Mesendoderm (in vitro differentiated cells): ENCODE results near the gene SPTA1.

Experiments used
- DNase-seq: peaks from one replicate; pipeline ENCODE4 v3.0.0; 2013
- H2AK5ac ChIP-seq: 2 replicates; pipeline ENCODE4 v1.6.1; 2013; ENCODE audit warnings: low read length, inconsistent platforms
- H2BK120ac ChIP-seq: 2 replicates; pipeline ENCODE4 v1.6.1; 2013; ENCODE audit warnings: low read depth, mild to moderate bottlenecking, low read length, moderate library complexity, mixed read lengths
- H2BK15ac ChIP-seq: replicated peaks from 2 replicates; pipeline ENCODE4 v1.6.1; 2013; ENCODE audit warnings: low read depth, mild to moderate bottlenecking, moderate library complexity
- H2BK5ac ChIP-seq: 2 replicates; pipeline ENCODE4 v1.6.1; 2013; ENCODE audit warnings: low read length, inconsistent platforms
- H3K18ac ChIP-seq: 2 replicates; pipeline ENCODE4 v1.6.1; 2013; ENCODE audit warnings: mild to moderate bottlenecking, low read length, mixed read lengths
- H3K23ac ChIP-seq: one replicate; pipeline ENCODE4 v1.6.1; 2013; ENCODE audit warnings: low read length
- H3K27ac ChIP-seq: 2 replicates; pipeline ENCODE4 v1.5.1; 2013; ENCODE audit warnings: low read depth, mild to moderate bottlenecking, inconsistent platforms, low read length, moderate library complexity
- H3K27me3 ChIP-seq: 2 replicates; pipeline ENCODE4 v1.6.1; 2013; ENCODE audit warnings: low read length, control low read depth, mild to moderate bottlenecking, inconsistent platforms; ENCODE audit not compliant: insufficient read depth, poor library complexity
- H3K36me3 ChIP-seq: 2 replicates; pipeline ENCODE4 v1.6.1; 2013; ENCODE audit warnings: low read length, inconsistent platforms; ENCODE audit not compliant: control insufficient read depth, insufficient read depth
- H3K4ac ChIP-seq: one replicate; pipeline ENCODE4 v1.6.1; 2013; ENCODE audit warnings: low read depth, mild to moderate bottlenecking, low read length, moderate library complexity
- H3K4me1 ChIP-seq: 2 replicates; pipeline ENCODE4 v1.6.1; 2013; ENCODE audit warnings: low read depth, low read length, inconsistent platforms; ENCODE audit not compliant: control insufficient read depth
- H3K4me2 ChIP-seq: 2 replicates; pipeline ENCODE4 v1.6.1; 2013; ENCODE audit warnings: low read length
- H3K4me3 ChIP-seq: 2 replicates; pipeline ENCODE4 v1.5.1; 2013; ENCODE audit warnings: mild to moderate bottlenecking, low read length
- H3K56ac ChIP-seq: one replicate; pipeline ENCODE4 v1.6.1; 2013; ENCODE audit warnings: low read length
- H3K79me1 ChIP-seq: 2 replicates; pipeline ENCODE4 v1.6.1; 2013; ENCODE audit warnings: low read length, inconsistent platforms
- H3K79me2 ChIP-seq: 2 replicates; pipeline ENCODE4 v1.6.1; 2013; ENCODE audit warnings: mild to moderate bottlenecking, low read length; ENCODE audit not compliant: control insufficient read depth, insufficient read depth
- H3K9ac ChIP-seq: 2 replicates; pipeline ENCODE4 v1.6.1; 2013; ENCODE audit warnings: low read length, inconsistent platforms
- H4K5ac ChIP-seq: one replicate; pipeline ENCODE4 v1.6.1; 2013; ENCODE audit warnings: low read length
- H4K8ac ChIP-seq: one replicate; pipeline ENCODE4 v1.6.1; 2013; ENCODE audit warnings: low read depth, mild to moderate bottlenecking, control low read depth, low read length, moderate library complexity
- WGBS: extraction: QIAGEN DNeasy Blood & Tissue Kit; methylation state at CpG from one replicate; pipeline ENCODE4 v1.1.7; 2013; ENCODE audit warnings: low lambda C conversion rate, missing lambda C conversion rate; ENCODE audit not compliant: insufficient coverage; ENCODE audit errors: extremely low coverage; 5-methylcytosine and 5-hydroxymethylcytosine counted together

Gene SPTA1

GRCh38 chr1:158638904-158639303 is 47.6 kb downstream of the SPTA1 start:
- H2BK120ac ChIP-seq = no peak overlapping the region
- H3K27me3 ChIP-seq = peaks cover 2% of the 10 kb centered on the region
- no peak overlapping the region for H2BK5ac ChIP-seq
- DNase-seq = no peak
- H3K9ac ChIP-seq = no peak overlapping the region
- H2BK15ac ChIP-seq = no peak overlapping the region
- H3K79me1 ChIP-seq = no peaks in the 10 kb centered on the region
- H4K5ac ChIP-seq = no peak overlapping the region
- H2AK5ac ChIP-seq = no peak overlapping the region
- H3K4ac ChIP-seq = no peak overlapping the region
- no peak overlapping the region for H3K4me3 ChIP-seq
- H3K4me2 ChIP-seq = no peak overlapping the region
- no peaks in the 10 kb centered on the region for H3K4me1 ChIP-seq
- H3K27ac ChIP-seq = no peak overlapping the region
- H3K56ac ChIP-seq = no peak overlapping the region
- H4K8ac ChIP-seq = no peak overlapping the region
- H3K18ac ChIP-seq = no peak overlapping the region
- no peaks in the 10 kb centered on the region for H3K36me3 ChIP-seq
- no peak overlapping the region for H3K23ac ChIP-seq
- H3K79me2 ChIP-seq = no peaks in the 10 kb centered on the region

GRCh38 chr1:158638146-158638545 is 48.4 kb downstream of the SPTA1 start:
- Histone ChIP-seq H3K4me1 (no peaks in the 10 kb centered on the region), H3K79me2 (no peaks in the 10 kb centered on the region)
- whole genome bisulfite sequencing = no CpG with 5 or more reads among the region's 4 CpGs

GRCh38 chr1:158613764-158614163 is 72.8 kb downstream of the SPTA1 start:
- no peak overlapping the region for H3K18ac ChIP-seq
- H3K4ac ChIP-seq = no peak overlapping the region
- H3K79me1 ChIP-seq = no peaks in the 10 kb centered on the region
- no peak overlapping the region for H2BK5ac ChIP-seq
- H3K27me3 ChIP-seq = no peaks in the 10 kb centered on the region
- no peaks in the 10 kb centered on the region for H3K79me2 ChIP-seq
- no peak overlapping the region for H3K27ac ChIP-seq
- H2BK15ac ChIP-seq = no peak overlapping the region
- no peak for DNase-seq
- no peak overlapping the region for H3K4me2 ChIP-seq
- H4K5ac ChIP-seq = no peak overlapping the region
- WGBS = no CpG with 5 or more reads among the region's 3 CpGs
- no peak overlapping the region for H3K23ac ChIP-seq
- H2AK5ac ChIP-seq = no peak overlapping the region
- no peak overlapping the region for H3K4me3 ChIP-seq
- H3K36me3 ChIP-seq = no peaks in the 10 kb centered on the region
- H2BK120ac ChIP-seq = no peak overlapping the region
- no peaks in the 10 kb centered on the region for H3K4me1 ChIP-seq
- no peak overlapping the region for H3K56ac ChIP-seq
- H3K9ac ChIP-seq = no peak overlapping the region
- H4K8ac ChIP-seq = no peak overlapping the region

More at GRCh38 chr1:158638146-158638545, 48.4 kb downstream of the SPTA1 start:
- Histone ChIP-seq H3K9ac (no peak overlapping the region), H3K27ac (no peak overlapping the region), H3K4me3 (no peak overlapping the region), H3K4me2 (no peak overlapping the region), H2BK120ac (no peak overlapping the region), H4K8ac (no peak overlapping the region), H3K27me3 (peaks cover 2% of the 10 kb centered on the region), H3K36me3 (no peaks in the 10 kb centered on the region), H4K5ac (no peak overlapping the region), H3K56ac (no peak overlapping the region), H3K18ac (no peak overlapping the region), H3K79me1 (no peaks in the 10 kb centered on the region), H3K23ac (no peak overlapping the region), H2AK5ac (no peak overlapping the region), H2BK15ac (no peak overlapping the region), H3K4ac (no peak overlapping the region), H2BK5ac (no peak overlapping the region)
- no peak for DNase-seq

DNA sequence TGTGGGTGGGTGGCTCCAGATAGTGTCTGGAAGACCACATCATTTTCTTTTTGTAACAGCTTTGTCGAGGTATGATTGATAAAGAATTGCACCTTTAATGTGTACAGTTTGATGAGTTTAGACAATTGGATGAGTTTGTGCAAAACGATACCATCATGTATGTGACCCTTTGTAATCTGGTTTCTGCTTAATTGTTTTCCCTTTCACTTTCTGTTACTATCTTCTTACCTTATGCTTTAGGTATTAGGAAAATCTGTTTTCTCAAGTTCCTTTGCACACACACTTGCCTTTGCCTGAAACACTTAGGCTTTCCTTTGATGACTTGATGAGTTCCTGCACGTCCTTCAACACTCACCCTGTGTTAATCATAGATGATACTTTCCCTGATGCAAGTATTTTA is 74.6 kb downstream of the SPTA1 start:
- no peak for DNase-seq
- H4K8ac ChIP-seq = no peak overlapping the region
- no peak overlapping the region for H3K56ac ChIP-seq
- H4K5ac ChIP-seq = no peak overlapping the region
- H3K23ac ChIP-seq = no peak overlapping the region
- no peaks in the 10 kb centered on the region for H3K79me1 ChIP-seq
- H3K4ac ChIP-seq = no peak overlapping the region
- H2BK5ac ChIP-seq = no peak overlapping the region
- no peaks in the 10 kb centered on the region for H3K4me1 ChIP-seq
- no peak overlapping the region for H3K4me3 ChIP-seq
- H3K79me2 ChIP-seq = no peaks in the 10 kb centered on the region
- H3K27ac ChIP-seq = no peak overlapping the region
- H2BK120ac ChIP-seq = no peak overlapping the region
- H3K9ac ChIP-seq = no peak overlapping the region
- no CpG with 5 or more reads among the region's 3 CpGs for WGBS
- H3K18ac ChIP-seq = no peak overlapping the region
- no peak overlapping the region for H3K4me2 ChIP-seq
- H2BK15ac ChIP-seq = no peak overlapping the region
- H2AK5ac ChIP-seq = no peak overlapping the region
- H3K27me3 ChIP-seq = no peaks in the 10 kb centered on the region
- no peaks in the 10 kb centered on the region for H3K36me3 ChIP-seq

DNA sequence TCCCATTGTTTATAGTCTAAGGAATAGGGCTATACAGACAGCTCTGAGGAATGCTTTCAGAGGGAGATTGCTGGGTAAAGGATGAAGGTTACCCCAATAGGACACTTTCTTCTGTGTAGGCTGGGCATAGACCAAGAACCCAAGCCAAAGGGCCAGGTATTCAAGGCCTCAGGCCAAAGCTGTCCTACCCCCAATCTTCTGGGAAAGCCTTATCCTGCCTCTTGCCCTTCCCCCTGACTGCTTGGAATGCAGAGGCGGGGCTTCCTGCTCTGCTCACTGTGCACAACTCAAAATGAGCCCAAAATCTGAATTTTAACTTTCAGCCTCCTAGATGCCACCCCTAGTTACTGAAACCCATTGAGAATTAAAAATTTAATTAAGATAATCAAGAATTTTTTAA is 79.2 kb downstream of the SPTA1 start:
- no peak overlapping the region for H3K23ac ChIP-seq
- H3K18ac ChIP-seq = no peak overlapping the region
- no peaks in the 10 kb centered on the region for H3K4me1 ChIP-seq
- H2BK15ac ChIP-seq = no peak overlapping the region
- no peak overlapping the region for H3K9ac ChIP-seq
- H4K5ac ChIP-seq = no peak overlapping the region
- H3K79me2 ChIP-seq = no peaks in the 10 kb centered on the region
- no peaks in the 10 kb centered on the region for H3K36me3 ChIP-seq
- no CpG with 5 or more reads among the region's 1 CpG for WGBS
- H2BK120ac ChIP-seq = no peak overlapping the region
- no peak overlapping the region for H3K4ac ChIP-seq
- H3K27ac ChIP-seq = no peak overlapping the region
- DNase-seq = peak; percentile 54
- no peaks in the 10 kb centered on the region for H3K27me3 ChIP-seq
- H3K4me2 ChIP-seq = no peak overlapping the region
- H2BK5ac ChIP-seq = no peak overlapping the region
- no peaks in the 10 kb centered on the region for H3K79me1 ChIP-seq
- no peak overlapping the region for H2AK5ac ChIP-seq
- no peak overlapping the region for H3K4me3 ChIP-seq
- no peak overlapping the region for H3K56ac ChIP-seq
- no peak overlapping the region for H4K8ac ChIP-seq

DNA sequence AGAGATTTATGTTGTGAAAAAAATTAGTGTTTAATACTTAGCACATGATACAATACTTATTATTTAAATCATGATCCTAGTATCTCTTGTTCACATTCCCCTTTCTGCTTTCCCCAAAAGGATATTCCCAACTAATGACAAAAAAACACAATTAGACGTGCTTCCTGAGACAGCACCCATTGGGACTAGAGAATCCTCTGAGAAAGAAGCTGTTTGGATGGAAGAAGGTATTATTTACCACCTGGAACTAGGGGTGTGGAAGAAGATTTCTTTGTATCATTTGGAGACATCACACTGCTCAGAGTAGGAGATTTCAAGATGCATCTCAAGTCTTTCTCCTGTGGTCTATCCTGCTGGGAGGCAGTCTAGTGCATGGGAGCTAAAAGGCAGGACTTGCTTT is 81.5 kb downstream of the SPTA1 start, which contains the start of gene OR10Z1:
Gene OR10Z1 (plus strand): TSS at position 301 of the 400 bp plus-strand sequence. CDS start 1,171 bp downstream, outside the sequence.
- no peaks in the 10 kb centered on the region for H3K79me2 ChIP-seq
- no peak within 1 kb of the TSS for H2BK120ac ChIP-seq
- no peaks in the 10 kb centered on the region for H3K4me1 ChIP-seq
- H4K8ac ChIP-seq = no peak within 1 kb of the TSS
- no peak within 1 kb of the TSS for H3K18ac ChIP-seq
- no CpG with 5 or more reads among the region's 1 CpG for WGBS
- H2AK5ac ChIP-seq = no peak within 1 kb of the TSS
- no peak for DNase-seq
- H3K4me3 ChIP-seq = no peak within 1 kb of the TSS
- H3K27me3 ChIP-seq = no peaks in the 10 kb centered on the region
- H3K56ac ChIP-seq = no peak within 1 kb of the TSS
- no peak within 1 kb of the TSS for H3K4ac ChIP-seq
- no peak within 1 kb of the TSS for H3K4me2 ChIP-seq
- no peak within 1 kb of the TSS for H4K5ac ChIP-seq
- no peak within 1 kb of the TSS for H2BK15ac ChIP-seq
- no peaks in the 10 kb centered on the region for H3K79me1 ChIP-seq
- no peak within 1 kb of the TSS for H2BK5ac ChIP-seq
- no peaks in the 10 kb centered on the region for H3K36me3 ChIP-seq
- H3K23ac ChIP-seq = no peak within 1 kb of the TSS
- H3K27ac ChIP-seq = no peak within 1 kb of the TSS
- no peak within 1 kb of the TSS for H3K9ac ChIP-seq
